Measurements from ENCODE around the gene MACROD2. TPM values are rescaled to one million over a fixed set of nuclear protein-coding genes. Genes with fewer than 3 reads are reported as not detected.

Gene MACROD2
- total and polyA plus RNA-seq, 7 donors: 0.20 to 4.8 (median 0.87) TPM

DNA sequence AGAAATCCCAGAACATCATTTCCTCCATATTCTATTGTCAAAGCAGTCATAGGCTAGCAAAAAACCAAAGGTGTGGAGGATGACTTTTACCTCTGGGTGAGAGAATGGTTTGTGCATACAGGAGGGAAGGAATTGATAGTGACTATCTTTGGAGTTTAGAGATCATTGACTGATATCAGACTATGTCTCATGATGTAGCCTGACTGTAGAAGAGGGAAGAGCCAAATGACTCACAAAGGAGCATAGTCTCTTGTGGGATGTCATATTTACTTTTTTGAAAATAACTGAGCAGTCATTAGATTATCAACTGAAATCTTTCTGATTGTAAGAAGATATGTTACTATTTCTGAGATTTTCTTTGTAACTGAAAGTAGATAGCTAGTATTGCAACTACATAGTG is 183.6 kb downstream of the MACROD2 start:
- no peaks in the 10 kb centered on the region for H3K36me3 ChIP-seq (ENCODE audit: insufficient read depth in 1 of 2, low read depth in 1 of 2)
- ATAC-seq: no peak
- H3K27ac ChIP-seq: no peak overlapping the region
- no peak overlapping the region for H3K4me3 ChIP-seq
- DNase-seq: no peak
- TF ChIP-seq, protein P1, sequence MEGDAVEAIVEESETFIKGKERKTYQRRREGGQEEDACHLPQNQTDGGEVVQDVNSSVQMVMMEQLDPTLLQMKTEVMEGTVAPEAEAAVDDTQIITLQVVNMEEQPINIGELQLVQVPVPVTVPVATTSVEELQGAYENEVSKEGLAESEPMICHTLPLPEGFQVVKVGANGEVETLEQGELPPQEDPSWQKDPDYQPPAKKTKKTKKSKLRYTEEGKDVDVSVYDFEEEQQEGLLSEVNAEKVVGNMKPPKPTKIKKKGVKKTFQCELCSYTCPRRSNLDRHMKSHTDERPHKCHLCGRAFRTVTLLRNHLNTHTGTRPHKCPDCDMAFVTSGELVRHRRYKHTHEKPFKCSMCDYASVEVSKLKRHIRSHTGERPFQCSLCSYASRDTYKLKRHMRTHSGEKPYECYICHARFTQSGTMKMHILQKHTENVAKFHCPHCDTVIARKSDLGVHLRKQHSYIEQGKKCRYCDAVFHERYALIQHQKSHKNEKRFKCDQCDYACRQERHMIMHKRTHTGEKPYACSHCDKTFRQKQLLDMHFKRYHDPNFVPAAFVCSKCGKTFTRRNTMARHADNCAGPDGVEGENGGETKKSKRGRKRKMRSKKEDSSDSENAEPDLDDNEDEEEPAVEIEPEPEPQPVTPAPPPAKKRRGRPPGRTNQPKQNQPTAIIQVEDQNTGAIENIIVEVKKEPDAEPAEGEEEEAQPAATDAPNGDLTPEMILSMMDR (IDR thresholded peaks at IDR 0.05): no peak
- no peaks in the 10 kb centered on the region for H3K4me1 ChIP-seq
- peaks cover 4% of the 10 kb centered on the region for H3K9me3 ChIP-seq
- no peaks in the 10 kb centered on the region for H3K27me3 ChIP-seq (ENCODE audit: insufficient read depth in 3 of 3, low read length in 2 of 3)
- intact Hi-C loops (cut with DNase I): no loop called here

DNA sequence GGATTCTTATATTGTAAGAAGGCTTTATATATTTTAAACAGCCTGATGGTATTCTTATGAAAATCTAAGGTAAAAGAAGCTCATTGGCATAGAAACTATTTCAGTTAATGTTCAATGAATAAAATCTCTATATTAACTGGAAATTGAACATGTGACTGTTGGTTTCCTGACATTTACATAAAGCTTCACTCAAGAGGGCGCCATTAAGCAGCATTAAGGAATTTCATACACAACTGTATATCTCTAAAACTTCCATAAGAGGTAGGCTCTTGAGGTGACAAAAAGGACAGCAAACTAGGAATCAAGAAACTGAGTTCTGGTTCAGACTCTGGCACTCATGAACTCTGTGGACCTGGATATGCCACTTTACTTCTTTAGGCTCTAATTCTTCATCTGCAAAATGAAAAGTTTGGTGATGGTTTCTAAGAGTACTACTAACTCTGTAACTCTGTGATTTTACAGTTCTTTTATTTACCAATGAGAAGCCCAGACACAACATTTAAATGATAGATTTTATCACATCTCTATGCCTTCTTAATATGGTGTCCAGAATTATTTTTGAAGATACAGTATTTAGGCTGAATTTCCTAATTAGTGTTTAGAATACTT is 194.6 kb downstream of the MACROD2 start:
- Histone ChIP-seq H3K27me3 (ENCODE audit: insufficient read depth in 3 of 3, low read length in 2 of 3) (no peaks in the 10 kb centered on the region), H3K4me3 (no peak overlapping the region), H3K4me1 (no peaks in the 10 kb centered on the region), H3K9me3 (no peaks in the 10 kb centered on the region), H3K27ac (no peak overlapping the region), H3K36me3 (ENCODE audit: insufficient read depth in 1 of 2, low read depth in 1 of 2) (no peaks in the 10 kb centered on the region)
- ATAC-seq (no peak), DNase-seq (no peak)
- intact Hi-C loops (cut with DNase I): no loop called here
- WGBS, 3 donors: 43 to 48% (median 46%) methylated on average over 1 of the region's 1 CpG
- TF ChIP-seq, protein P1 (IDR thresholded peaks at IDR 0.05): no peak

GRCh38 chr20:14191559-14191958 is 196.2 kb downstream of the MACROD2 start:
- no peak for ATAC-seq
- Histone ChIP-seq H3K27ac (no peak overlapping the region), H3K9me3 (no peaks in the 10 kb centered on the region), H3K4me3 (no peak overlapping the region), H3K27me3 (ENCODE audit: insufficient read depth in 3 of 3, low read length in 2 of 3) (no peaks in the 10 kb centered on the region), H3K4me1 (no peaks in the 10 kb centered on the region), H3K36me3 (ENCODE audit: insufficient read depth in 1 of 2, low read depth in 1 of 2) (no peaks in the 10 kb centered on the region)
- TF ChIP-seq, protein P1 (IDR thresholded peaks at IDR 0.05): no peak
- intact Hi-C loops (cut with DNase I): no loop called here
- DNase-seq: no peak

GRCh38 chr20:14193443-14193842 is 198.1 kb downstream of the MACROD2 start:
- no peak for DNase-seq
- WGBS, 3 donors: 86 to 88% (median 87%) methylated on average over 4 of the region's 4 CpGs
- Histone ChIP-seq H3K4me1 (no peaks in the 10 kb centered on the region), H3K4me3 (no peak overlapping the region), H3K9me3 (no peaks in the 10 kb centered on the region), H3K27me3 (ENCODE audit: insufficient read depth in 3 of 3, low read length in 2 of 3) (no peaks in the 10 kb centered on the region), H3K36me3 (ENCODE audit: insufficient read depth in 1 of 2, low read depth in 1 of 2) (no peaks in the 10 kb centered on the region), H3K27ac (no peak overlapping the region)
- ATAC-seq: no peak
- TF ChIP-seq, protein P1 (IDR thresholded peaks at IDR 0.05): no peak
- intact Hi-C loops (cut with DNase I): no loop called here

GRCh38 chr20:14193885-14194284 is 198.6 kb downstream of the MACROD2 start:
- Histone ChIP-seq H3K27ac (no peak overlapping the region), H3K27me3 (ENCODE audit: insufficient read depth in 3 of 3, low read length in 2 of 3) (no peaks in the 10 kb centered on the region), H3K4me3 (no peak overlapping the region), H3K9me3 (no peaks in the 10 kb centered on the region), H3K36me3 (ENCODE audit: insufficient read depth in 1 of 2, low read depth in 1 of 2) (no peaks in the 10 kb centered on the region), H3K4me1 (no peaks in the 10 kb centered on the region)
- intact Hi-C loops (cut with DNase I): no loop called here
- DNase-seq (no peak), ATAC-seq (no peak)
- WGBS, 3 donors: 91 to 98% (median 91%) methylated on average over 2 of the region's 2 CpGs
- TF ChIP-seq, protein P1 (IDR thresholded peaks at IDR 0.05): no peak

Measured in psoas muscle (tissue), 8 donors.